NT2/D1 (cell line): ENCODE results near the gene SLC7A6.

Source experiments
- SUZ12 ChIP-seq: IDR thresholded peaks from 2 replicates; pipeline ENCODE4 v1.6.1; 2011; ENCODE audit not compliant: insufficient read length, insufficient read depth; ENCODE audit errors: extremely low read depth
- YY1 ChIP-seq: IDR thresholded peaks from 2 replicates; pipeline ENCODE4 v1.6.1; 2011; ENCODE audit not compliant: insufficient read length, insufficient read depth
- ZNF274 ChIP-seq: IDR thresholded peaks from 2 replicates; pipeline ENCODE4 v1.6.1; 2011; ENCODE audit warnings: mild to moderate bottlenecking, low read depth, low read length

- TF ChIP-seq YY1 (no peak), ZNF274 (no peak), SUZ12 (no peak)
Observed at GRCh38 chr16:68319185-68319908, 55.0 kb downstream of the SLC7A6 start.
